Measurements from ENCODE around the gene EED. TPM values are rescaled to one million over a fixed set of nuclear protein-coding genes. Genes with fewer than 3 reads are reported as not detected.

EED gene
- total RNA-seq, 1 experiment from 2014 or later = 25.2 TPM

DNA sequence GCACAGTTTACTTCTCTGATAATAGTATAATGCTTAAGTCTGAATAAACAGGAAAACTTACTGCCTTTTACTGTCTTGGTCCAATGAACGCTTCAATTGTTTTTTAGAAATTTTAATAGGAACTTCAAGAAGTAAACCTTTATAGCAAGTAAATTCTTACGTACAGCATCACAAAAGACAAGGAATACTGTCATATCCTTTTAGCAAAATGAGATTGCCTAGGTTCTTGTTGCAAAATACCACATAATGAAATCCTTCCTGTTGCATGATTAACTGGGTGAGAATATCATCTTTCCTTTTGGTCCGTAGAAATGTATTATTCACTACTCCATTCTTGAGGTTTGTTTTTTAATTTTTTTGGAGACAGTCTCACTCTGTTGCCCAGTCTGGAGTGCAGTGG, 35.2 kb downstream of the EED start:
- TF ChIP-seq SRF (IDR thresholded peaks at IDR 0.05; ENCODE audit: low read depth) (no peak), EZH2 (IDR thresholded peaks at IDR 0.05) (no peak), JUND (IDR thresholded peaks at IDR 0.05) (no peak), SIN3A (IDR thresholded peaks at IDR 0.05; ENCODE audit: low read depth) (no peak), POLR2AphosphoS5 (IDR thresholded peaks at IDR 0.05; ENCODE audit: low read depth, low read length) (no peak), FOSL1 (IDR thresholded peaks at IDR 0.05; ENCODE audit: low read depth) (no peak), POLR2A (IDR thresholded peaks at IDR 0.05; ENCODE audit: borderline replicate concordance, extremely low read depth, insufficient read depth, insufficient read length) (no peak), ZFX (IDR thresholded peaks at IDR 0.05) (no peak), RAD21 (IDR thresholded peaks at IDR 0.05; ENCODE audit: low read depth) (no peak)
- TF ChIP-seq, protein P1, sequence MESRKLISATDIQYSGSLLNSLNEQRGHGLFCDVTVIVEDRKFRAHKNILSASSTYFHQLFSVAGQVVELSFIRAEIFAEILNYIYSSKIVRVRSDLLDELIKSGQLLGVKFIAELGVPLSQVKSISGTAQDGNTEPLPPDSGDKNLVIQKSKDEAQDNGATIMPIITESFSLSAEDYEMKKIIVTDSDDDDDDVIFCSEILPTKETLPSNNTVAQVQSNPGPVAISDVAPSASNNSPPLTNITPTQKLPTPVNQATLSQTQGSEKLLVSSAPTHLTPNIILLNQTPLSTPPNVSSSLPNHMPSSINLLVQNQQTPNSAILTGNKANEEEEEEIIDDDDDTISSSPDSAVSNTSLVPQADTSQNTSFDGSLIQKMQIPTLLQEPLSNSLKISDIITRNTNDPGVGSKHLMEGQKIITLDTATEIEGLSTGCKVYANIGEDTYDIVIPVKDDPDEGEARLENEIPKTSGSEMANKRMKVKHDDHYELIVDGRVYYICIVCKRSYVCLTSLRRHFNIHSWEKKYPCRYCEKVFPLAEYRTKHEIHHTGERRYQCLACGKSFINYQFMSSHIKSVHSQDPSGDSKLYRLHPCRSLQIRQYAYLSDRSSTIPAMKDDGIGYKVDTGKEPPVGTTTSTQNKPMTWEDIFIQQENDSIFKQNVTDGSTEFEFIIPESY (IDR thresholded peaks at IDR 0.05; ENCODE audit: extremely low read depth, insufficient replicate concordance, low read length) = no peak
- TF ChIP-seq, protein P2, sequence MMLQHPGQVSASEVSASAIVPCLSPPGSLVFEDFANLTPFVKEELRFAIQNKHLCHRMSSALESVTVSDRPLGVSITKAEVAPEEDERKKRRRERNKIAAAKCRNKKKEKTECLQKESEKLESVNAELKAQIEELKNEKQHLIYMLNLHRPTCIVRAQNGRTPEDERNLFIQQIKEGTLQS (IDR thresholded peaks at IDR 0.05) = no peak
- TF ChIP-seq, protein P3, sequence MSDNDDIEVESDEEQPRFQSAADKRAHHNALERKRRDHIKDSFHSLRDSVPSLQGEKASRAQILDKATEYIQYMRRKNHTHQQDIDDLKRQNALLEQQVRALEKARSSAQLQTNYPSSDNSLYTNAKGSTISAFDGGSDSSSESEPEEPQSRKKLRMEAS (IDR thresholded peaks at IDR 0.05) = no peak
- Histone ChIP-seq H3K36me3 (ENCODE audit: control insufficient read depth in 1 of 2, insufficient read depth in 2 of 2, low read length in 2 of 2) (peaks cover 12 to 17% of the 10 kb centered on the region in 2 experiments; a peak in 3 of 4 replicates), H3K4me1 (ENCODE audit: control insufficient read depth in 1 of 2, insufficient read depth in 2 of 2, low read length in 2 of 2) (no peaks in the 10 kb centered on the region), H3K27me3 (ENCODE audit: insufficient read depth, low read length) (no peaks in the 10 kb centered on the region), H3K9me2 (ENCODE audit: insufficient read depth) (no peaks in the 10 kb centered on the region), H3K79me2 (ENCODE audit: insufficient read depth, low read length) (peaks cover 25% of the 10 kb centered on the region), H3K4me3 (replicated peaks in 1 of 2; ENCODE audit: low read depth in 1 of 2, low read length in 2 of 2) (no peak overlapping the region), H3K9ac (ENCODE audit: low read length) (no peak overlapping the region), H4K20me1 (ENCODE audit: insufficient read depth) (0 out of 2 replicates have a peak, but pooled peaks cover 2% of the 10 kb centered on the region), H3K4me2 (ENCODE audit: low read length) (no peak overlapping the region), H3K27ac (ENCODE audit: low read depth, low read length) (no peak overlapping the region), H3K9me3 (ENCODE audit: control insufficient read depth in 1 of 2, insufficient read depth in 1 of 2, low read depth in 1 of 2, low read length in 2 of 2) (no peaks in the 10 kb centered on the region), H2AFZ (ENCODE audit: low read depth, low read length, poor library complexity, severe bottlenecking) (no peak overlapping the region)
- no peak for ATAC-seq
- ChIA-PET CTCF (no interaction called here), RAD21 (ENCODE audit: low non-redundant PET in 1 of 2, low total read pairs in 2 of 2, uncharacterized antibody in 2 of 2, unreplicated experiment in 2 of 2) (no interaction called here), POLR2A (no interaction called here)
- intact Hi-C loops (cut with micrococcal nuclease) = loop anchor here (10.0 kb wide), 1 partner anchor 235 kb away; no protein-coding TSS in a partner anchor
- no peak for DNase-seq (ENCODE audit: low read depth, low spot score)
- no TSS peak for BruUV-seq (replicated peaks)

Data from HCT116 (cell line).